NCI-H2081 (cell line): ENCODE results near the gene CACNA2D2.
A peak's percentile ranks its signal among the peaks of the same experiment; 100 is the strongest.

Experiments used
- DNase-seq, 2 experiments: peaks; one replicate each; lab custom pipeline; 2025; lab: John Stamatoyannopoulos, UW

Gene CACNA2D2

GRCh38 chr3:50369012-50369670 is 134.3 kb downstream of the CACNA2D2 start:
- no peak for DNase-seq

GRCh38 chr3:50365842-50366220 is 137.6 kb downstream of the CACNA2D2 start:
- DNase-seq, result no peak

DNA sequence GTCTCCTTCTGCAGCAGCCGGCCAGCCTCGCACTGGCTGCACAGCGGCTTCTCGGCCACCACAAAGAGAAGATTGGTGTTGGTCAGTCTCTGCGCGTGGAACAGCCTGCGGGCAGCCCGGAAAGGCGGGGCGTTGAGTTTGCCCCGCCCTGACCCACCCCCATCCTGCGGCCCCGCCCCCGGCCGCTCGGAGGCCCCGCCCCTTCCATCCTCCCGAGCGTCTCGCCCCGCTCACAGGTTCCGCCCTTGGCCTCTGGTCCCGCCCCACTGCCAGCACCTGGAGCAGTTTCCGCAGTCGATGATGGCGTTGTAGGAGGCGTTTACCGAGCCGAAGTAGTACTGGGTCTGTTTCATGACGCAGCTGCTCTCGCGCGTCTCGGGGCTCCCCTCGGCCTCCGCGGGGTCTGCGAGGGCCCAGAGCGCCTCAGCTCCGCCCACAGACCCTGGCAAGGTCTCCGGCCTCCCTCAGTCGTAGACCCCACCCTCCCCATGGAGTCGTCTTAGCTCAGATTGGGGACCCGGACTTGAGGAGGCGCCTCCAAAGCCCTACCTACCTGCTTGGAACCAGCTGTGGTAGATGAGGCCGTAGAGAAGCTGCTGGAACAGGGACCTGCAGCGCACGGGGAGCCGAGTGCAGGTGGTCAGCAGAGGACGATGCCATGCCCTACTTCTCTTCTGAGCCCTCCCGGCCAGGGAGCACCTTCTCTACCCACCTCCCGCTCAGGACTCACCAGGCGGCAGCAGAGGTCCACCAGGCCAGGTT is 138.2 kb downstream of the CACNA2D2 start:
- DNase-seq, result peak; percentile 77 to 81

DNA sequence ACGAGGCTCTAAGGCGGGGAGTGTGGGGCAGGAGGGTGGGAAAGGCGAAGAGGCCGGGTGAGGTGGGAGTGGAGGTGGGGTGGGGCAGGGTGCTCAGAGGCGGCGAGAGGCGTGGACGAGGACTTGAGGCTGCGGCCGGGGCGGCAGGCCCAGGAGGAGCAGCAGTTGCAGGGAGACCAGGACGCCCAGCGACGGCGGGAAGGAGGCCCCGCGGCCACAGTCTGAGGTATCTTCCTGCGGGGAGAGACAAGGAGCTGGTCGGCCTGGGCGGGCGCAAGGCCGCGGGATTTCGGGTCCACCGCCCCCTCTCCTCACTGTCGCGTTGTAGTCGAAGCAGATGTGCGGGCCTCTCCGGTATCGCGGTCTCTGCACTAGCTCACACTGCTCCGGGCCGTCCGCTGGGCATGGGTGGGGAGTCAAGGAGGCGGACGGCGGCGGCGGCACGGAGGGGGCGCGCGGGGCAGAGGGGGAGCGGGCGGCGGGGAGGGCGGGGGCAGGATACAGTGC is 138.8 kb downstream of the CACNA2D2 start:
- DNase-seq, result no peak

GRCh38 chr3:50359760-50360110 is 143.7 kb downstream of the CACNA2D2 start:
- no peak for DNase-seq

GRCh38 chr3:50358911-50359759 is 144.3 kb downstream of the CACNA2D2 start, which contains the start of gene TMEM115:
Gene TMEM115 (minus strand): TSS chr3:50359521. CDS start chr3:50359063, 458 bp downstream.
- DNase-seq, result peak; percentile 92 to 95

DNA sequence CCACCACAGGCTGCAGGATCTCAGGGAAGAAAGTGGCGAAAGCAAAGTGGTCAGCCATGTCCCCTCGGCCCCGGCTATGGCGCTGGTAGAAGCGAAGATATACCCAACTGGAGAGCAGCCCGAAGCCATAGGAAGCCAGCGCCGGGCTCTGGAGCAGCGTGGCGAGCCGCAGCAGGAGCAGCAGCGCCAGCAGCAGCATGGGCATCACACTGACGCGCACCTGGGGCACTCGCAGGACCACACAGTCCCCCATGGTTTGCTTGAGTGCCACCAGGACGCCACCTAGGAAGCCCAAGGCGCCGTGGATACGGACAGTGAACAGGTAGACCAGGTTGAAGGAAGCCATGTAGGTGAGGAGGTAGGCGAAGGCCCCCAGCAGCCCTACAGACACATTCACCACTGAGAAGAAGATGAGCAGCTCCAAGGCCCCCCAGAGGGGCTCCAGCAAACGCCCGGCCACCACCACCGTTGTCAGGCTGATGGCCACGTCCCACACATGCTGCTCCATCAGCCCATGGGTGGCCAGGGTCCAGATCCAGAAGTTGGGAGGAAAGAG is 145.0 kb downstream of the CACNA2D2 start:
- DNase-seq, result no peak

GRCh38 chr3:50357481-50357880 is 146.0 kb downstream of the CACNA2D2 start:
- no peak for DNase-seq

DNA sequence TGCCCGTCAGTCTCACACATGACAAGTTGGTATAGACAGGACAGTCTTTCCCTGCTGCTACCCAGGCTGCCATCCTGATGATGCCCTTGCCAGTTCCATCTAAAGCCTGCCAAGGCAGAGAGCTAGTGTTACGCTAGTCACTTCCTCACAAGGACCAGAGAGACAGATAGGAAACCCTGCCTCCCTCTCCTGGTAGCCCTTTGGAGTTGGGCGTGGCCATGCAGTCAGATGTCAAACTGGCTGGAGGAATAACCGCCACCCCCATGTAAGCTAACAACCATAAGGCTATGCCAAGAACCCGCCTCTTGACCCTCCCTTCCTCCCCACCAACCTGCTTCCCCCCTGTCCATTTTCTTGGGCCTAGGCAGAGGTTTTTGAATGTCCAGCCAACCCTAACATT is 146.9 kb downstream of the CACNA2D2 start:
- no peak for DNase-seq

DNA sequence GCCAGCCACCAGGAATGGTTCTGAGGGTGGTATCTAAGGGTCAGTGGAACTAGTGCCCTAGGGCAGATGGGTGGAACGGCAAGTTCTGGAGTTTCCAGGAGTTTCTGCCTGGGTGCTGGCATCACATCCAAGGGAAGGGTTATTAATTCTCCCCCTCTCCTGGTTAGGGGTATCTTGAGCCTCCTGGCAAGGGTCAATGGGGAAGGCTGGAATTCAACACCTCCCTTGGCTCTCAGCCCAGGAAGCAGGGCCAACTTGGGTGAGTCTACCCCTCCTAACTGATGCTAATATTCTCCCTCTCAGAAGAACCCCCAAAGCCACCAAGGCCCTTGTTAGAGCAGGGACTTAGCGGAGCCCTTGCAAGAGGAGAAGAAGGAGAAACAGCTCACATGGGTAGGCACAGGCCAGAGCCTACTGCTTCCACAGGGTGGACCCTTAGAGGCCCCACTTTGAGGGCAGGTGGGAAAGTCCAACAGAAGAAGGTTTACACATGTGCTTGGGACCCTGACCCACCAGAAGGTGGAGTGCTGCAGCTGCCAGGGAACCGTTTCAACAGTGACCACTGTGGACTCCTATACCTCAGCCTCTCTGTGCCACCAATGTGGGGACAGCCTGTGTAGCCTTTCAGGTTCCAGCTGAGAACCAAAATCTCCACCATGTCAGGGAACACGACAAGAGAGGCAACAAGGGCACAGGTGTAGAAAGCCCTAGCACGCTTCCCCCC is 147.4 kb downstream of the CACNA2D2 start:
- no peak for DNase-seq

GRCh38 chr3:50354850-50355249 is 148.6 kb downstream of the CACNA2D2 start:
- no peak for DNase-seq

GRCh38 chr3:50354186-50354764 is 149.2 kb downstream of the CACNA2D2 start:
- no peak for DNase-seq

DNA sequence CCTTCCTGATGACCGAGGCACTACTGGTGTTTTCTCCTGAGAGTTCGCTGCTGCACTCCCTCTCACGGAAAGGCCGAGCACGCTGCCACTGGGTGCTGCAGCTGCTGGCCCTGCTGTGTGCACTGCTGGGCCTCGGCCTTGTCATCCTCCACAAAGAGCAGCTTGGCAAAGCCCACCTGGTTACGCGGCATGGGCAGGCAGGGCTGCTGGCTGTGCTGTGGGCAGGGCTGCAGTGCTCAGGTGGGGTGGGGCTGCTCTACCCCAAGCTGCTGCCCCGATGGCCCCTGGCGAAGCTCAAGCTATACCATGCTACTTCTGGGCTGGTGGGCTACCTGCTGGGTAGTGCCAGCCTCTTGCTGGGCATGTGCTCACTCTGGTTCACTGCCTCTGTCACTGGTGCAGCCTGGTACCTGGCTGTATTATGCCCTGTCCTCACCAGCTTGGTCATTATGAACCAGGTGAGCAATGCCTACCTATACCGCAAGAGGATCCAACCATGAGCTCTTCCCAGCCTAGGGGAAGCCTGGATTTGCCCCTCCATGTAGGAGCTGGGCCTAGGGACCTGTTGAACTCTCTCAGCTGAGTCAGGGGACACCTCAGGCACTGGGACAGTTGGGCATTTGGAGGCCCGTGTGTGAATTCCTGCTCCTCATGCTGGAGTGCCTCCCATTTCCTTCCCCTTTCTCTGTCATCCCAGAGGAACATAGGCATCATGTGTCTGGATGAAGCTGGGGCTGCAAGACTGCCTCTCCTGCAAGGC is 150.0 kb downstream of the CACNA2D2 start:
- no peak for DNase-seq

DNA sequence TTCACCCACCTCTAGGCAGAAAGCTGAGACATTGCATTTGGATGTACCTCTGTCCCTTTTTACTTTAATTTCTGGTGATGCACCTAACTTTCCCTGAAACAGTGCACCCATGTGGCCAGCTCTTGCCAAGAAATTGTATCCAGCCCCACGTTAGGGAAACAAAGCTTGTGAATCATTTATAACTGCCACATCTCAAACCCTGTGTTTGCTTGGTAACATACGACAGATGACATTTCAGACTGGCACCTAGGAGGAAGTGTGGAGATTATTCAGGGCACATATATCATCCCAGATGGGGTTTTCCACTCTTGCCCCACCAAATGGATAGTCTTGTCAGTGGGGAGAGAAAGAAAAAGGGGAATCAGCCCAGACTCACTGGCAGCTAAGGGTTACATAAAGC is 150.7 kb downstream of the CACNA2D2 start:
- no peak for DNase-seq

DNA sequence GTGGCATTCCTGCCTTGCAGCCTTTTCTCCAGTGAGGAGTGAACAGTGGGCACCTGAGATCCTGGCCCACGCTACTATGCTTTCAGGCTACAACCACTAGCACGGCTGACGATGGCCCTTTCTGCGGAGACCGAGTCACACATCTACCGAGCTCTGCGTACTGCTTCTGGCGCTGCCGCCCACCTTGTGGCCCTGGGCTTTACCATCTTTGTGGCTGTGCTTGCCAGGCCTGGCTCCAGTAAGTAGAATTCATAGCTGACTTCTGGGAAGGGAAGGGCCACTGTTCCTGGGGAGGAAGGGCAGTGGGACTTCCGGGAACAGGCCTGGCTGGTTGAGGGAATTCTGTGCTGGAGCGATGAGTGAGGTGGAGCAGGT is 152.1 kb downstream of the CACNA2D2 start:
- no peak for DNase-seq

DNA sequence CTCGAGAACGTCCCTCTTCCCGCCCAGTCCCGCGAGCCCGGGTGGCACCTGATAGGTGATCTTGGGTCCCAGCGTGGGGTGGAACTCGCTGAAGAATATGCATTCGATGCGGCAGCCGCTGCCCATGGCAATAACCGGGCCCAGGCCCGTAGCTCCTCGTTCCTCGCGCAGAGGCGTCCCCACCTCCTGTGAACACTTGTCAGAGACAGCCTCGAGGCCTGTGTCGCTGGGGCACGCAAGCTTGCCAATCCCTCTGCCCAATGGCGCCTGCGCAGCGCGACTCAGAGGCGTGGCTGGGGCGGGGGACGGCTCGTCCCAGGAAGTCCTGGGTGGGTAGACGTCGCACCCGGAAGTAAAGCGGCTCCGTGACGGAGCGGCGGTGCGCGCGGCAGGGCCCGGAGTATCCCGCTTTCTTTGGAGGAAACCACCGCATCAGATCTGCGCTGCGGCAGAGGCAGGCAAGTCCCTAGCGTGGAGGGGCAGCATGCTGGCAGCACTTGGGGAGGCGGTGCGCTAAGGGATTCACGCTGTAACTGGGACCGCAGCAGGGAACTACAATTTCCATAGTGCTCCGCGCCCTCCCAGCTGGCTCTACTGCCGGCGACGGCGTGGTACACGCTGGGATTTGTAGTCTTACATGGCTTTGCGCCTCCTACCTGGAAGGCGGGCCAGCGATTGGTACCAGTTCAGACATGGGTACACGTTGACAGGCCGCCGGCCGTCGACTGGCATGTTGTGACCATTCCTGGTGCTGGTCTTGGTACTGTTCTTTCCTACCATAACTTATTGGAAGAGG is 152.7 kb downstream of the CACNA2D2 start, which contains the start of the genes CYB561D2 and NPRL2:
Gene CYB561D2, plus strand, starts transcription at position 336 of the 796 bp plus-strand sequence. CDS start 572 bp downstream, outside the sequence.
Gene NPRL2, minus strand, starts transcription at position 249 of the 796 bp plus-strand sequence. Its CDS starts 123 bp downstream, at position 126.
- peak; percentile 83 to 91 for DNase-seq

- no peak for DNase-seq
These were observed 153.3 kb downstream of the CACNA2D2 start for GRCh38 chr3:50350213-50350526.

DNA sequence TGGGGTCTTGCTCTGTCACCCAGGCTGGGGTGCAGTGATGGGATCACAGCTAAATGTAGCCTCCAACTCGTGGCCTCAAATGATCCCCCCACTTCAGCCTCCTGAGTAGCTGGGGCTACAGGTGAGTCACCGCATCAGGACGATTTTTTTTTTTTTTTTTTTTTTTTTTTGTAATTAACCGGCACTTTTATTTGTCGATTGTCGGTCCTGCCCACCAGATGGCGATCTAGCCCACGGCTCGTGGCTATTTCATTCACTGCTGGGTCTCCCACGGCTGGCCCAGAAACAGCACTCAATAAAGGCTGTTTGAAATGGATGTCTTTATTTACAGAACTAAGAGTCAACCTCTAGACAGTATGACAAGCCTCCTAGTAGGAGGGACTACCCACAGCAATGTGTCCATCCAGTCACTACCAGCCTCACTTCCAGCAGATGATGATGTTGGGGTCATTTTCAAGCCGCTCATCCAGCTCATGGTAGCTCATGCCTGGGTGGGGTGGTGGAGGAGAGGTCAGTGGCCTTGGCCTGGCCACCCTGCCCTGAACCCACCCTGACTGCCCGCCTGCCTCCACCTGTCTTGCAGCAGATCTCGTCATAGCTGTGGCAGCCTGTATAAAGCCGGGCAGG is 156.1 kb downstream of the CACNA2D2 start:
- DNase-seq, result peak; percentile 58 to 62
